PFSK-1 (cell line): ENCODE data around the gene GET4.

Experiments
- FOXP2 ChIP-seq: optimal IDR thresholded peaks from 2 replicates; pipeline ENCODE3; 2011; ENCODE audit warnings: borderline replicate concordance, control low read depth, inconsistent platforms; ENCODE audit not compliant: insufficient read depth; ENCODE audit errors: extremely low read length, extremely low read depth
- POLR2AphosphoS5 ChIP-seq: IDR thresholded peaks from 2 replicates; pipeline ENCODE4 v1.6.1; 2012; ENCODE audit warnings: low read depth, mild to moderate bottlenecking, control low read depth, low read length, moderate library complexity
- SIN3A ChIP-seq: IDR thresholded peaks from 2 replicates; pipeline ENCODE4 v1.6.1; 2012; ENCODE audit warnings: mild to moderate bottlenecking, low read length, moderate library complexity, borderline replicate concordance; ENCODE audit not compliant: insufficient read depth
- TAF1 ChIP-seq: IDR thresholded peaks from 2 replicates; pipeline ENCODE4 v1.6.1; 2012; ENCODE audit warnings: low read length, control low read depth, borderline replicate concordance; ENCODE audit not compliant: insufficient read depth
- TF ChIP-seq, protein P1 (sequence below), 2 experiments: IDR thresholded peaks; 2 replicates each; pipeline versions ENCODE4 v1.6.1 to v1.8.0; 2011 to 2012; ENCODE audit warnings: low read depth in 2 of 2, low read length in 2 of 2, control low read depth in 1 of 2, inconsistent platforms in 1 of 2, mild to moderate bottlenecking in 1 of 2, moderate library complexity in 1 of 2; ENCODE audit not compliant: insufficient read depth in 1 of 2

The GET4 gene

DNA sequence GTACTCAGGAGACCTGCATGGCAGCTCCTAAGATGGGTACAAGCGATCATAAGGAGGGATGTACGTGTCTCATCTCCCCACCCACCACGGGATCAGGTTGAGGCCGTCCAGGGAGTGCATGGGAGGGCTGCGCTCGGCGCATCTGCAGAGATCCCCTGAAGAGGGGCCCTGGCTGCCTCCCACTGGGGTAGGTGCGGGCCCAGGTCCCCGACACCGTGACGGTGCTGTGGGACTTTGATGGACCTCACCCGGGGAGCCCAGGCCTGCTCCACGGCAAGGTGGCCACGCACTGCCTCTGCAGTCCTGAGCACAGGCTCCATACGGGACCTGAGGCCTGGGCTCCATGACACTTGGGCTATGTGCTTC, 12.7 kb downstream of the GET4 start:
- no peak for TF ChIP-seq TAF1
- no peak for TF ChIP-seq FOXP2
- no peak for TF ChIP-seq POLR2AphosphoS5
- TF ChIP-seq SIN3A, result no peak
- TF ChIP-seq, protein P1, sequence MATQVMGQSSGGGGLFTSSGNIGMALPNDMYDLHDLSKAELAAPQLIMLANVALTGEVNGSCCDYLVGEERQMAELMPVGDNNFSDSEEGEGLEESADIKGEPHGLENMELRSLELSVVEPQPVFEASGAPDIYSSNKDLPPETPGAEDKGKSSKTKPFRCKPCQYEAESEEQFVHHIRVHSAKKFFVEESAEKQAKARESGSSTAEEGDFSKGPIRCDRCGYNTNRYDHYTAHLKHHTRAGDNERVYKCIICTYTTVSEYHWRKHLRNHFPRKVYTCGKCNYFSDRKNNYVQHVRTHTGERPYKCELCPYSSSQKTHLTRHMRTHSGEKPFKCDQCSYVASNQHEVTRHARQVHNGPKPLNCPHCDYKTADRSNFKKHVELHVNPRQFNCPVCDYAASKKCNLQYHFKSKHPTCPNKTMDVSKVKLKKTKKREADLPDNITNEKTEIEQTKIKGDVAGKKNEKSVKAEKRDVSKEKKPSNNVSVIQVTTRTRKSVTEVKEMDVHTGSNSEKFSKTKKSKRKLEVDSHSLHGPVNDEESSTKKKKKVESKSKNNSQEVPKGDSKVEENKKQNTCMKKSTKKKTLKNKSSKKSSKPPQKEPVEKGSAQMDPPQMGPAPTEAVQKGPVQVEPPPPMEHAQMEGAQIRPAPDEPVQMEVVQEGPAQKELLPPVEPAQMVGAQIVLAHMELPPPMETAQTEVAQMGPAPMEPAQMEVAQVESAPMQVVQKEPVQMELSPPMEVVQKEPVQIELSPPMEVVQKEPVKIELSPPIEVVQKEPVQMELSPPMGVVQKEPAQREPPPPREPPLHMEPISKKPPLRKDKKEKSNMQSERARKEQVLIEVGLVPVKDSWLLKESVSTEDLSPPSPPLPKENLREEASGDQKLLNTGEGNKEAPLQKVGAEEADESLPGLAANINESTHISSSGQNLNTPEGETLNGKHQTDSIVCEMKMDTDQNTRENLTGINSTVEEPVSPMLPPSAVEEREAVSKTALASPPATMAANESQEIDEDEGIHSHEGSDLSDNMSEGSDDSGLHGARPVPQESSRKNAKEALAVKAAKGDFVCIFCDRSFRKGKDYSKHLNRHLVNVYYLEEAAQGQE (IDR thresholded peaks at IDR 0.05; ENCODE audit: insufficient read depth in 1 of 2, low read depth in 2 of 2, low read length in 2 of 2), result no peak

DNA sequence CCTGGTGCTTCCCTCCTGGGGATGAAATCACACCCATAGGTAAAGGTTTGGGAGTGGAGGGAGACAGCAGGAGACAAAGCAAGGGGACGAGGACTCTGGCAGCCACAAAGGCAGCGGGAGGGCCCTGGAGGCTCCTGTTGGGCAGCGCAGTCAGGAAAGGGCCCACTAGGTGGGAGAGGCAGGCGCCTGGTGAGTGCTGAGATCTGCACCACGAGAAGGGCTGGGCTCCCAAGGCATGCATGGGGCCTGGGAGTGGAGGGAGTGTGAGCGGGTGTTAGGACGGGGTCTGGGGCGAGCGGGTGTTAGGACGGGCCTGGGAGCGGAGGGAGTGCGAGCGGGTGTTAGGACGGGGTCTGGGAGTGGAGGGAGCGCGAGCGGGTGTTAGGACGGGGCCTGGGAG, 13.0 kb downstream of the GET4 start:
- TF ChIP-seq, protein P1 (IDR thresholded peaks at IDR 0.05; ENCODE audit: insufficient read depth in 1 of 2, low read depth in 2 of 2, low read length in 2 of 2), result no peak
- TF ChIP-seq TAF1 (no peak), SIN3A (no peak), POLR2AphosphoS5 (no peak), FOXP2 (no peak)

DNA sequence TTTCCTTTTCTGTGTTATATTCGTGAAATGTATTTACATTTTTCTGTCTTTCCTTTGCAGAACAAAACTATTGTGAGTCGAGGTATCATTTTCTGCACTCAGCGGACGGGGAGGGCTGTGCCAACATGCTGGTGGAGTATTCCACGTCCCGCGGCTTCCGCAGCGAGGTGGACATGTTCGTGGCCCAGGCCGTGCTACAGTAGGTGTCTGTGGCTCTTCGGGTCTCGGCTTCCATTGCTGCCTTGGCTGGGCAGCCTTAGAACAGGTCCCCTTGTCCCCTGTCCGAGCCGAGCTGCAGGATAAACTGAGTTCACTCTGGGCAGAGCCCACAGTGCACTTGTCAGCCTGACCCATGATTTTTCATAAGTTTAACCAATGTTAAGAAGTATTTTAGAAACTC, 14.5 kb downstream of the GET4 start:
- TF ChIP-seq TAF1 (no peak), SIN3A (no peak), POLR2AphosphoS5 (no peak)
- TF ChIP-seq, protein P1 (IDR thresholded peaks at IDR 0.05; ENCODE audit: insufficient read depth in 1 of 2, low read depth in 2 of 2, low read length in 2 of 2), result no peak

DNA sequence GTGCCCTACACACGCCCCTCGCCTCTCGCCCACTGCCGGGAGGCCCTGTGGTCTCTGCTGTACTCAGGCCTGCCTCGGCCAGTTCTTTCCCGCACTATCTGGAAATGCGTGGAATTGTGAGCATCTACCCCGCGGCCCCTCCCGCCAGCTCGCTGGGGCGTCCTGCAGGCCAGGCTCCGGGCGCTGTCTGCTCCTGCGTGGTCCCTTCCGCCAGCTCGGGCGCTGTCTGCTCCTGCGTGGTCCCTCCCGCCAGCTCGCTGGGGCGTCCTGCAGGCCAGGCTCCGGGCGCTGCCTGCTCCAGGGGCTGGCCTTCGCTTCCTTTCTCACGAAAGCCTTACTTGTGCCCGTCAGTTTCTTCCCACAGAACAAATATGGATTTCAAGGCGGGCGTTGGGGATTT, 14.9 kb downstream of the GET4 start:
- TF ChIP-seq SIN3A (no peak), TAF1 (no peak), FOXP2 (no peak), POLR2AphosphoS5 (no peak)
- TF ChIP-seq, protein P1 (IDR thresholded peaks at IDR 0.05; ENCODE audit: insufficient read depth in 1 of 2, low read depth in 2 of 2, low read length in 2 of 2), result no peak

DNA sequence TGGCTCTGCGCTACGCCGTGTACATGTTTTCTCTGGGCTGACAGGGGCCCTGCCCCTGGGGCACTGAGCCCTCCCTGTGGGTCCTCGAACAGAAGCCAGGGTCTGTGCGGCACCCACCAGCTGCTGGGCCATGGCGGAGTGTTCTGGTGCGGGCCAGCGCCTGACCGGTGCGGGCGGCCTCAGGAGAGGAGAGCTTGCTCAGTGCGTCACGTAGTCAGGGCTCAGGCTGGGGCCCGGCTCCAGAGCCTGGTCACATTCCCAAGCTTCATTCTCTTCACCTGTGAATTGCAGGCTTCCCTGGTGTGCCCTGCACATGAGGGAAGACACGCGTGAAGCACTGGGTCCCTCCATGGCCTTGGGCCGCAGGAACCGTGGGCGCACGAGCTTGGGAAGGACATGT, 15.5 kb downstream of the GET4 start:
- TF ChIP-seq FOXP2 (no peak), POLR2AphosphoS5 (no peak), SIN3A (no peak), TAF1 (no peak)
- TF ChIP-seq, protein P1 (IDR thresholded peaks at IDR 0.05; ENCODE audit: insufficient read depth in 1 of 2, low read depth in 2 of 2, low read length in 2 of 2), result no peak
